Fibroblast of pulmonary artery (primary cell): ENCODE results near the gene PIEZO2.
"Not testable (repeated sequence)": the region's sequence is repeated elsewhere in the genome, so short reads cannot be mapped to it uniquely, and the experiment has no call there.

Source experiments
- DNase-seq: peaks from one replicate; pipeline ENCODE4 v3.0.0-alpha.2; 2010; ENCODE audit warnings: low read depth
- H3K4me3 ChIP-seq: replicated peaks from 2 replicates; pipeline ENCODE4 v1.5.1; 2011; ENCODE audit warnings: low read depth, mild to moderate bottlenecking, control low read depth, low read length, moderate library complexity
- TF ChIP-seq, protein P1 (sequence below): IDR thresholded peaks from 2 replicates; pipeline ENCODE4 v1.5.1; 2011; ENCODE audit warnings: mild to moderate bottlenecking, control low read depth, low read length, inconsistent platforms; ENCODE audit errors: missing control alignments

PIEZO2 gene

GRCh38 chr18:10928011-10928771 lies 221.2 kb downstream of the PIEZO2 start:
- TF ChIP-seq, protein P1, sequence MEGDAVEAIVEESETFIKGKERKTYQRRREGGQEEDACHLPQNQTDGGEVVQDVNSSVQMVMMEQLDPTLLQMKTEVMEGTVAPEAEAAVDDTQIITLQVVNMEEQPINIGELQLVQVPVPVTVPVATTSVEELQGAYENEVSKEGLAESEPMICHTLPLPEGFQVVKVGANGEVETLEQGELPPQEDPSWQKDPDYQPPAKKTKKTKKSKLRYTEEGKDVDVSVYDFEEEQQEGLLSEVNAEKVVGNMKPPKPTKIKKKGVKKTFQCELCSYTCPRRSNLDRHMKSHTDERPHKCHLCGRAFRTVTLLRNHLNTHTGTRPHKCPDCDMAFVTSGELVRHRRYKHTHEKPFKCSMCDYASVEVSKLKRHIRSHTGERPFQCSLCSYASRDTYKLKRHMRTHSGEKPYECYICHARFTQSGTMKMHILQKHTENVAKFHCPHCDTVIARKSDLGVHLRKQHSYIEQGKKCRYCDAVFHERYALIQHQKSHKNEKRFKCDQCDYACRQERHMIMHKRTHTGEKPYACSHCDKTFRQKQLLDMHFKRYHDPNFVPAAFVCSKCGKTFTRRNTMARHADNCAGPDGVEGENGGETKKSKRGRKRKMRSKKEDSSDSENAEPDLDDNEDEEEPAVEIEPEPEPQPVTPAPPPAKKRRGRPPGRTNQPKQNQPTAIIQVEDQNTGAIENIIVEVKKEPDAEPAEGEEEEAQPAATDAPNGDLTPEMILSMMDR = no peak
- DNase-seq = peak; percentile 66
- H3K4me3 ChIP-seq = no peak overlapping the region

- peak; percentile 86 for DNase-seq
- TF ChIP-seq, protein P1 = no peak
Measured at GRCh38 chr18:10927286-10927992, 221.9 kb downstream of the PIEZO2 start.

DNA sequence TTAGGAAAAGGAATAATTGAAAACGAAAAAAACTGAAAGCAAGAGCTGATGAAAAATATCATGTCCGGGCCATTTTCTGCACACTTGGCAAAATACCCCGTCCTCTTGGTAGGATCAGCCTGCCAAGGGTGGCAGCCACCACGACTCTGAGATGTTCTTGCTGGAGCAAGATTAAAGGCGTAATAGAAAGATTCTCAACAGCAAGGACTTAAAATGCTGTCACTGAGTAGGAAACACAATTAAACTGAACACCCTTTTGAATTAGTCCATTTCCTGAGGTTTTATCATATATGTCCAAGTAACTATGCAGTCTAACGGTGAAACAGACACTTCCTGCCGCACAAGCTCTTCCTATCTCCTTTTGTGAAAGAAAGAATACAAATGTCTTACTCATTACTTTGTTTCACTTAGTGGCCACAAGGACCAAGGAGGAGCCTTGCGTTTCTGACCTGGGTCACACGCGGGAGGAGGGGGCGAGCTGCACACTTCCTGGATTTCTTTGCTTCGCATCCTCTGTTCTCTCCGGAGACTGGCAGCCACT lies 222.7 kb downstream of the PIEZO2 start:
- TF ChIP-seq, protein P1 = no peak
- H3K4me3 ChIP-seq = peak overlapping the region; percentile 43
- DNase-seq = peak; percentile 70

More at GRCh38 chr18:10927286-10927992, 221.9 kb downstream of the PIEZO2 start:
- H3K4me3 ChIP-seq = peak overlapping the region; percentile 43

DNA sequence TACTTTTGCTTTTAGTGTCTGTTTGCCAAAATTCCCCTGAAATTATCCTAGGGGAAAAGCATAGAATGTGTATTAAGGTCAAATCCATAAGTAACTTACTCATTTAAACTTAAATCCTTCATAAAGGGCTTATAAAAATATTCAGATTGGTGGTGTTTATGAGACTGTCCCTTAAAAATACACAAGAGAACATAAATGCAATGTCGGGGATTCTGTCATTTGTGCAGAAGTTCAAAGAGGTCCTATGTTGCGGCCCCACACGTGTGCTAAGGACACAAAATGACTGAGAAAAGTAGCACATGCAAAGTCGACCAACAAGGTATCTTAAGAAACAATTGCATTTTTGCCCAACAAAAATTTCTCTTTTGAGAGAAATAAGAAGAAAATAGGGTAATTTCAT lies 225.1 kb downstream of the PIEZO2 start:
- TF ChIP-seq, protein P1 = no peak
- no peak for DNase-seq

GRCh38 chr18:10923551-10924070 lies 225.8 kb downstream of the PIEZO2 start:
- no peak overlapping the region for H3K4me3 ChIP-seq
- TF ChIP-seq, protein P1 = no peak
- DNase-seq = no peak

More for the DNA sequence above, 225.1 kb downstream of the PIEZO2 start:
- no peak overlapping the region for H3K4me3 ChIP-seq

DNA sequence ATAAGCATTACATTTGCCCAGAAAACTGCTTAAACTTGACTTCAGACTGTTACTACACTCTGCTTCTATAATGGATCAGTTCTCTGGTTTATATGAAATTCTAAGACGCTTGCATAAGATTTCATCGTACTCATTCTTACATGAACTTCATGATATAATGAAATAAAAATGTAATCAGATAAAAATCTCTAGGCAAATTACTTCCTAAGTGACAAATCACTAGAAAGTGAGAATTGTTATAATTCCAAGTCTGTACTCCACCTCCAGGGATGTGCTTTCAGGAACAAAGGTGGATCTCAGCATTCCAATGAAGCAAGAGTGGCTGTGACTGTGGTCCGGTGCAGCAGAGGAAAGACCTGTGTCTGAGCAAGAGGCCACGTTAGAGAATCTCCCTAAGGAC lies 226.2 kb downstream of the PIEZO2 start:
- no peak for DNase-seq
- H3K4me3 ChIP-seq = no peak overlapping the region
- TF ChIP-seq, protein P1 = no peak

- not testable (repeated sequence) for H3K4me3 ChIP-seq, DNase-seq
Measured at GRCh38 chr18:10922712-10923111, 226.7 kb downstream of the PIEZO2 start.

DNA sequence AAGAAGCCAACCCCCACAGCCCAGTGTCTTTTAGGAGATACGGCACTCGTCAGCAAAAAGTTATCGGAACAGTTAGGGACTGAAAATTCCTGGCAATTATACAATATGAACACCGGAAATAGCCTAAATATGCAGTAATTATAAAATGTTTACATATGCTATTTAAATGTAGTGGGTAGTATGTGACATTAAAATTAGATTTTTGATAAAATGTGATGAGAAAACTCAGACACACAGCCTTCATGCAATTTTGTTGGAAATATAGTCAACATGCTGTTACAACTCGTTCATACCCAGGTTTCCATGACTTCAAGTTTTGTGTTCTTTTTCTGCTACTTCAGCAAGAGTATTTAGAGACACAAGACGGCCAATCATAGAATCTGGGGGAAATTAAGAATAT lies 229.1 kb downstream of the PIEZO2 start:
- not testable (repeated sequence) for H3K4me3 ChIP-seq, DNase-seq
